GM18520 (cell line): ENCODE results near the gene INTS1.

Experiments
- ATAC-seq: cut with Tn5 transposase; IDR thresholded peaks from one replicate; pipeline ENCODE4 v1.9.1; 2021; ENCODE audit not compliant: unreplicated experiment

Gene INTS1

DNA sequence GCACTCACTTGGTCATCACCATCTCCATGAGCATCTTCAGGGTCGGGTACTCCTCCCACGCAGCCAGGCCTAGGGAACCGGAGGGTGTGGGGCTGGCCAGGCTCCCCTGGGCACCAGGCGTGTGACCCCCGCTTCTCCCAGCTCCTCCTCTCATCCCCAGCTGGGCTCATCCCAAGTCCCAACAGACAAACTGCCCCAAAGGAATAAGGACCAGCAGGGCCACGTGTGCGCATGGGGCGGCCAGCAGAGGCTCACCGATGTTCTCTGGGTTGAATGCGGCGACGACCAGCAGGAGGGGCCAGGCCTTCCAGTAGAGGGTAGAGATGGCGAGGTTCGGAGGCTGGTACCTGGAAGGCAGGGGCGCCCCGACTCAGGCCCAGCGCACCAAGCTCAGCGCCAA, 14.9 kb downstream of the INTS1 start:
- no peak for ATAC-seq

GRCh38 chr7:1488016-1488415, 16.2 kb downstream of the INTS1 start:
- no peak for ATAC-seq

DNA sequence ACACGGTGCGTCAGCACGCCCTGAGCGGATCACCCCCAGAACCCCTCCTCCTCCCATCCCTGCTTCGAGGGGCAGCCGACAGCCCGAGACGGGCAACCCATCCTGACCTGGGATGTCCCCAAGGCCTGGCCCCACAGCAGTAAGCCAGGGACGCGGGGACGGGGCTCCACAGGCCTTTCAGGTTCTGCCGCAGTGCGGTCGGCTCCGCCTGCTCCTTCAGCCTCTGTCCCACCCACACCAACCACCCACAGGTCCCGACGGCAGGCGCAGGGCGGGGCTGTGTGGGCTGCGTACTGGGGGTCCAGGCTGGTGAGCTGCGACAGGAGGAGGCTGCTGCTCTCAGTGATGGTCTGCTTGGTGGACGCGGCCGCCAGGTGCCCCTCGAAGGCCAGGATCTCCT, 16.7 kb downstream of the INTS1 start:
- no peak for ATAC-seq

GRCh38 chr7:1486571-1486970, 17.6 kb downstream of the INTS1 start:
- no peak for ATAC-seq

- no peak for ATAC-seq
Measured at GRCh38 chr7:1485156-1485555, 19.0 kb downstream of the INTS1 start.

DNA sequence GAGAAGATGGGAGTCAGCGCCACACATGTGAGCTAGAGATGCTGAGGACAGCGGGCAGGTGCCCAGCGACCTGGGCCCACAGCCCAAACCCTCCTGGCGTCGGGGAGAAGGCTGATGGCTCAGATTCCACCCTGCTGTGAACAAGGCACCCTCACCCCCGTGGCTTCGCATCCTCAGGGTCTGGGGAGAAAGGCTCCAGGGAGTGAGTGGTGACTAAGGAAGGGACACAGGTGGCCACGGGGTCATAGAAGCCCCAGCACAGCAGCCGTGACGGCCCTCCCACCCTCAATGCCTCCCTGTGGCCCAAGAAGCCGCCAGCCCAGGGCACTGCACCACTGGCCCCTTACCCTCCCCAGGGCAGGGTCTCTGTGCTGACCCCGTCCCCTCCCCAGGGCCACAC, 19.6 kb downstream of the INTS1 start:
- no peak for ATAC-seq

- ATAC-seq, result no peak
Measured at GRCh38 chr7:1483536-1484505, 20.4 kb downstream of the INTS1 start.

DNA sequence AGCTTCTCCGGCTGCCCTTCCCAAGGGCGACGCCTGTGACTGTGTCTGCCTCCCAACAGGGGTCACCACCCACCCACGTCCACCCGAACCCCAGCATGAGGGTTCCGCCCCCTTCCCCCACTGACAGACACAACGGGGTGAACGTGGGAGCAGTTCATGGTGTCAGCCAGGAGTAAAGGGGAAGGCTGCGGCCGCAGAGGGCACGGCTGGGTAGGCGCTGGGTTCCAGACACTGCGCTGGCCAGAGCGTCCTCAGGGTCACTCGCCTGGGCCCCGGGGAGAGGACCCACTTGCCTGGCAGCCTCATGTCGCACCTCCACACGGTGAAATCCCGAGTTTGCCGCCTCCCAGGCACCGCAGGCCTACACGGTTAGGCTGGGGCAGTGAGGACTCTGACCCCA, 21.1 kb downstream of the INTS1 start:
- no peak for ATAC-seq

- ATAC-seq, result no peak
Measured at GRCh38 chr7:1481300-1481699, 22.9 kb downstream of the INTS1 start.

GRCh38 chr7:1480670-1481069, 23.5 kb downstream of the INTS1 start:
- ATAC-seq, result no peak

- ATAC-seq, result no peak
Measured at GRCh38 chr7:1479287-1479686, 24.9 kb downstream of the INTS1 start.

DNA sequence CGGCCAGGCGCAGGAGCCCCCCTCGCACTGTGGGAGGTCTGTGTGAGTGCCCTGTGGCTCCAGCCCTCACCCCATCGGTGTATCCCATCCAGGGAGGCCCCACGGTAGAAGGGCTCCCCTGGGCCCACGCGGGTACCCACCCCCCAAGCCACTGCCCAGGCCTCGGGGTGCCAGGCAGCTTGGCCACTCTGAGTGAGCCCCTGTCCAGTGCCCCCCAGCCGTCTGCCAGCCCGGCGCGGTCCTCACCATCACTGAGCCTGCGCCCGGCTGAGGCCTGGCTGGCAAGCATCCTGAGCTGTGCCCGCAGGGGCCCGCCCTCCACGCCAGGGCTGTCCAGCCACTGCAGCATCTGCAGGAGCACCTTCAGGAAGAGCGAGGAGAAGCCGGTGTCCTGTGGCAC, 25.7 kb downstream of the INTS1 start:
- no peak for ATAC-seq

DNA sequence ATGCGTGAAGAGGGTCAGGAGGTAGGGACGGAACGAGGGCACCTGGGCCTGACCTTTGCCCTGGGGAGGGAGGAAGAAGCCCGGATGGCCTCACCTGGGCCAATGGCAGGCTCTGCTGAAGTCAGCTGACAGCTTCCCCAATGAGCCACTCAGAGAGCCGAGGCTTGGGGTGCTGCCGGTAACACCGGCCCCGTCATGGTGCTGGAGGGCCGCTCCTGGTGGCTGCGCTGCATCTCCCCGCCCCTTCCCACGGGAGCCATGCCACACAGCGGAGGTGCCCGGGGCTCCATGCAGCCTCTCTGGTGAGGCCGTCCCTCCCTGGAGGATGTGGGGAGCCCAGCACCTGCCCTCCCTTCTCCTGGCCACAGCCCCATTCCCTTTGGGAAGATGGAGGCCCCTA, 27.3 kb downstream of the INTS1 start:
- no peak for ATAC-seq

DNA sequence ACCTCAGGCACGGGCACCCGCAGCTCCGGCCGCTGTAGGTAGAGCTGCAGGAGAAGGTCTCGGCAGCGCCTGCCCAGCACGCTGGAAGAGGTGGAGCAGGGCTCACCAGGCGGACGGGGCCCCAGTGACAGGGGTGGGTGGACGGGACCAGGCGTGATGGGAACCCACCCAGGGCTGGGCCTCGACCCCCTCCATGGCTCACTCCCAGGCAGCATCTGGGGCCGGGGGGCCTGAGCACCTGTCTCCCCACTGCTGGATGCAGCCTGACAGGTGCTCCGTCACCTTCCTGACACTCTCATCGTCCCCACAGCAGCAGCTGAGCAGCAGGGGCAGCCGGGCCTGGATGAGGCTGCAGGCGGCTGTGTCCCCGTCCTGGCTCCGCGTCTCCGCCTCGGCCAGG, 28.2 kb downstream of the INTS1 start:
- no peak for ATAC-seq

DNA sequence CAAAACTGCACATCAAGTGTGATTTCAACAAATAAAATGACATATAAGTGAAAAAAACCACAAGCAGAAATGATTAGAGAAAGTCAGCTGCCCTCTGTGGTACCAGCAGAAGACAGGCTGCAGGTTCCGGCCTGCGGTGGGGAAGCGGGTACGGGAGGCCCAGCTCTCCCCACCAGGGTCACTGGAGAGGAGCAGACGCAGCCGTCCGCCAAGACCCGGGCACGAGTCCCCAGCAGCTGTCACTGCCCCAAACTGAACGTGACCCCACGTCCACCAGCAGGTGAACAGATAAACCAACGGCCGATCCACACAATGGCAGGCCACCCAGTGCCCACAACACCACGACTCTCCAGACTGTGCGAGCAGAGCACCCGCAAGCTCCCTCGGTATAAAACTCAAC, 28.8 kb downstream of the INTS1 start:
- no peak for ATAC-seq

GRCh38 chr7:1474736-1475135, 29.5 kb downstream of the INTS1 start:
- ATAC-seq, result no peak

- ATAC-seq, result no peak
Measured at GRCh38 chr7:1473864-1474512, 30.2 kb downstream of the INTS1 start.

DNA sequence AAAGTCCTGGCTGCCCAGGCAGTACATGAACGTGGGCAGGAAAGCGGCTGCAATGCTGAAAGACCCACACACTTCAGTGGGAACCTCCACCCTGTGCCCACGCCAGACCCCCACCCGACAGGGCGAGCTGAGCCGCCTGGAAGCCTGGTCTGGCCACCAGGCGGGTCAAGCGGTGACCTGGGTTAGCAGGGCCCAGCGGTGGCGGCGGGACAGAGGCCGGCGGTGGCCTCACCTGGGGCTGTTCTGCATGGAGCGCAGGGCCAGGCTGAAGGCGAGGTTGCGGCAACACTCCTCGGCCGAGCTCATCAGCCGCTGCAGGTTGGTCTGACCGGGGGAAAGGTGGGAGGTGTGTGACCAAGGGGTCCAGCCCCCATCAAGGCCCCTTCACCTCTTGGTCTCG, 33.3 kb downstream of the INTS1 start:
- no peak for ATAC-seq

DNA sequence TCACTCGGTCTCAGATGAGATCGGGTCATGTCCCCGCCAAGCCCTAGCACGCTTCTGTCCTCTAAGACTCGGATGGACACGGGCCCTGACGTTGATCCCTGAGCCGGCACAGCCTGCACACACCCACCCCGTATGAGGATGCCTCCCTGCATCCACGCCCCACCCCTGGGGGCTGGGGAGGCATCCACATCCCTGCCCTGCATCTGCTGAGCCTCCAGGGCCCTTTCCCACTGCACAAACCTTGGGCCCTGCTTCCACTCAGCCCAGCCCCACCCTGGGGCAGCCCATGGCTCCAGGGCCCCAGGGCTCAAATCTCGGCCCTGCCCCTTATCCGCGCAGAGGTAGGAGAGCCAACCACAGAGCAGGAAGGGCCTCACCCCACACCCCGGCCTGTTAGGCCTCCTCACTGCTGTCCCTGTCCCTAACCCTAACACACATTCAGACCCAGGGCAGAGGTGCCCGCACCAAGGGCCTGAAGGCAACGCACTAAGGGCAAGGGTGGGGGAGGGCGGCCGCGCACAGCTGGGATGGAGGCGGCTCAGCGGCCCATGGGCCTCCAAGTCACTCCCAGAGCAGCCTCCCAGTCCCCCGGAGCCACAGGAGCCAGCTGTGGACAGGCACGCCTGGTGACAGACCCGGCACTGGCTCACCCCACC, 35.4 kb downstream of the INTS1 start:
- no peak for ATAC-seq

DNA sequence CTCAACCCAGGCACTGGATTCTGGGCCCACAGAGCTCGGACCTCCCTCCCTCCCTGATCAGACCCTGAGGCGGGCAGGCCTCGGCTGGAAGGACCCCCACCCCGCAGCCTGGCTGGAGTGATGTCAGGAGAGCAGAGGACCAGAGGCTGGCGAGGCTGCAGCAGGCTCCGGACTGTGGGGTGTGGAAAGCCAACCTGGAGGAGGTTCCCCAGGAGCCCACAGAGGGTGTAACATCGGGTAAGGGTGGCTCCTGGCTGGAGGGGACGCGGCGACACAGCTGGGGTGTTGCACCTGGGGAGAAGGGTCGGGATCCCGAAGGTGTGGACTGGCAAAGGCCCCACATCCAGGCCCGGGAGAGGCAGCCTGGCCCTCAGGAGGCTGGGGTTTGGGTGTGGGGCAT, 36.0 kb downstream of the INTS1 start:
- no peak for ATAC-seq

- ATAC-seq, result no peak
Measured at GRCh38 chr7:1466524-1467271, 37.5 kb downstream of the INTS1 start.
